ENCODE results near the gene EIF5A2.
"Not testable (repeated sequence)": the region's sequence is repeated elsewhere in the genome, so short reads cannot be mapped to it uniquely, and the experiment has no call there.

Gene EIF5A2

GRCh38 chr3:170909129-170909903 lies 879 bp upstream of the EIF5A2 start:
- H3K4me1 Mint-ChIP-seq (ENCODE audit: low read depth), result peaks cover 30% of the 10 kb centered on the region
- DNase-seq, result no peak
- peak overlapping the region; percentile 26 for H3K27ac Mint-ChIP-seq
- H3K27me3 Mint-ChIP-seq, result no peaks in the 10 kb centered on the region
- no peak overlapping the region for H3K4me3 Mint-ChIP-seq
- H3K9me3 Mint-ChIP-seq, result peaks cover 18% of the 10 kb centered on the region
- H3K36me3 Mint-ChIP-seq (ENCODE audit: low read depth), result peaks cover 12% of the 10 kb centered on the region

GRCh38 chr3:170907637-170908234 lies 701 bp downstream of the EIF5A2 start:
- H3K4me1 Mint-ChIP-seq (ENCODE audit: low read depth), result peaks cover 30% of the 10 kb centered on the region
- peaks cover 19% of the 10 kb centered on the region for H3K36me3 Mint-ChIP-seq (ENCODE audit: low read depth)
- no peak overlapping the region for H3K27ac Mint-ChIP-seq
- no peak for DNase-seq
- H3K9me3 Mint-ChIP-seq, result peaks cover 18% of the 10 kb centered on the region
- no peaks in the 10 kb centered on the region for H3K27me3 Mint-ChIP-seq
- peak overlapping the region; percentile 95 for H3K4me3 Mint-ChIP-seq

- no peaks in the 10 kb centered on the region for H3K27me3 Mint-ChIP-seq
- no peak overlapping the region for H3K4me3 Mint-ChIP-seq
- H3K9me3 Mint-ChIP-seq, result peaks cover 17% of the 10 kb centered on the region
- no peak for DNase-seq
- peaks cover 30% of the 10 kb centered on the region for H3K36me3 Mint-ChIP-seq (ENCODE audit: low read depth)
- H3K4me1 Mint-ChIP-seq (ENCODE audit: low read depth), result peaks cover 30% of the 10 kb centered on the region
- no peak overlapping the region for H3K27ac Mint-ChIP-seq
Observed at GRCh38 chr3:170905862-170906261, 2.6 kb downstream of the EIF5A2 start.

GRCh38 chr3:170903123-170903522 lies 5.3 kb downstream of the EIF5A2 start:
- no peak for DNase-seq
- Mint-ChIP-seq H3K36me3 (ENCODE audit: low read depth) (peaks cover 37% of the 10 kb centered on the region), H3K9me3 (no peaks in the 10 kb centered on the region), H3K27me3 (no peaks in the 10 kb centered on the region), H3K27ac (no peak overlapping the region), H3K4me1 (ENCODE audit: low read depth) (peaks cover 18% of the 10 kb centered on the region), H3K4me3 (no peak overlapping the region)

- peaks cover 57% of the 10 kb centered on the region for H3K36me3 Mint-ChIP-seq (ENCODE audit: low read depth)
- H3K27me3 Mint-ChIP-seq, result no peaks in the 10 kb centered on the region
- no peak for DNase-seq
Observed at GRCh38 chr3:170899455-170899854, 9.0 kb downstream of the EIF5A2 start.

DNA sequence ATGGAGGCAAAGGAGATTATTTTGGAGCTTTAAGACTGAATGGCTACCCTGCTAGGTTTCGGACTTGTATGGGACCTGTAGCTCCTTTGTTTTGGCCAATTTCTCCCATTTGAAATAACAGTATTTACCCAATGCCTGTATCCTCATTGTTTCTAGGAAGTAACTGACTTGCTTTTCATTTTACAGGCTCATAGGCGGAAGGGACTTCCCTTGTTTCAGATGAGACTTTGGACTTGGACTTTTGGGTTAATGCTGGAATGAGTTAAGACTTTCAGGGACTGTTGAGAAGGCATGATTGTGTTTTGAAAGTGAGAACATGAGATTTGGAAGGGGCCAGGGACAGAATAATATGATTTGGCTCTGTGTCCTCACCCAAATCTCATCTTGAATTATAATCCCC lies 10.5 kb downstream of the EIF5A2 start:
- H3K9me3 Mint-ChIP-seq, result no peaks in the 10 kb centered on the region
- H3K27me3 Mint-ChIP-seq, result no peaks in the 10 kb centered on the region
- peaks cover 64% of the 10 kb centered on the region for H3K36me3 Mint-ChIP-seq (ENCODE audit: low read depth)
- H3K27ac Mint-ChIP-seq, result no peak overlapping the region
- DNase-seq, result no peak
- no peaks in the 10 kb centered on the region for H3K4me1 Mint-ChIP-seq (ENCODE audit: low read depth)
- H3K4me3 Mint-ChIP-seq, result no peak overlapping the region

More at GRCh38 chr3:170899455-170899854, 9.0 kb downstream of the EIF5A2 start:
- Mint-ChIP-seq H3K4me1 (ENCODE audit: low read depth) (no peaks in the 10 kb centered on the region), H3K4me3 (no peak overlapping the region), H3K27ac (no peak overlapping the region), H3K9me3 (no peaks in the 10 kb centered on the region)

DNA sequence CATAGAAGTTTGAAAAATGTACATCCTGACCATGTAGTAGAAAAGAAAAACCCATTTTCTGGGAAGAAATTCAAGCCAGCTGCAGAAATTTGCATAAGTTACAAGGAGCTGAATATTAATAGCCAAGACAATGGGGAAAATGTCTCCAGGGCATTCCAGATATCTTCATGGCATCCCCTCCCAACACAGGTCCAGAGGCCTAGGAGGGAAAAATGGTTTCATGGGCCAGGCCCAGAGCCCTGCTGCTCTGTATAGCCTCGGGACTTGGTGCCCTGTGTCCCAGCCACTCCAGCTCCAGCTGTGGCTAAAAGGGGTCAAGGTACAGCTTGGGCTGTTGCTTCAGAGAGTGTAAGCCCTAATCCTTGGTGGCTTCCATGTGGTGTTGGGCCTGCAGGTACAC lies 11.2 kb downstream of the EIF5A2 start:
- not testable (repeated sequence) for DNase-seq; H3K27ac Mint-ChIP-seq; H3K4me1 Mint-ChIP-seq (ENCODE audit: low read depth); H3K9me3 Mint-ChIP-seq; H3K27me3 Mint-ChIP-seq; H3K4me3 Mint-ChIP-seq
- peaks cover 63% of the 10 kb centered on the region for H3K36me3 Mint-ChIP-seq (ENCODE audit: low read depth)

DNA sequence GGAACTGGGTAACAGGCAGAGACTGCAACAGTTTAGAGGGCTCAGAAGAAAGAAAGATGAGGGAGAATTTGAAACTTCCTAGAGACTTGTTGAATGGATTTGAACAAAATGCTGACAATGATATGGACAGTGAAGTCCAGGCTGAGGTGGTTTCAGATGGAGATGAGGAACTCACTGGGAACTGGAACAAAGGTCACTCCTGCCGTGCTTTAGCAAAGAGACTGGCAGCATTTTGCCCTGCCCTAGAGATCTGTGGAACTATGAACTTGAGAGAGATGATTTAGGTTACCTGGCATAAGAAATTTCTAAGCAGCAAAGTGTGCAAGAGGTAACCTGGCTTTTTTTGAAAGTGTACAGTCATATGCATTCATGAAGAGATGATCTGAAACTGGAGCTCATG lies 11.7 kb downstream of the EIF5A2 start:
- no peak for DNase-seq
- Mint-ChIP-seq H3K4me1 (ENCODE audit: low read depth) (no peaks in the 10 kb centered on the region), H3K9me3 (no peaks in the 10 kb centered on the region), H3K27me3 (no peaks in the 10 kb centered on the region), H3K4me3 (no peak overlapping the region), H3K27ac (no peak overlapping the region), H3K36me3 (ENCODE audit: low read depth) (peaks cover 60% of the 10 kb centered on the region)

- H3K4me1 Mint-ChIP-seq (ENCODE audit: low read depth); H3K4me3 Mint-ChIP-seq; H3K27ac Mint-ChIP-seq; DNase-seq; H3K9me3 Mint-ChIP-seq; H3K27me3 Mint-ChIP-seq: not testable (repeated sequence)
- H3K36me3 Mint-ChIP-seq (ENCODE audit: low read depth), result peaks cover 59% of the 10 kb centered on the region
Observed at GRCh38 chr3:170896333-170896732, 12.1 kb downstream of the EIF5A2 start.

DNA sequence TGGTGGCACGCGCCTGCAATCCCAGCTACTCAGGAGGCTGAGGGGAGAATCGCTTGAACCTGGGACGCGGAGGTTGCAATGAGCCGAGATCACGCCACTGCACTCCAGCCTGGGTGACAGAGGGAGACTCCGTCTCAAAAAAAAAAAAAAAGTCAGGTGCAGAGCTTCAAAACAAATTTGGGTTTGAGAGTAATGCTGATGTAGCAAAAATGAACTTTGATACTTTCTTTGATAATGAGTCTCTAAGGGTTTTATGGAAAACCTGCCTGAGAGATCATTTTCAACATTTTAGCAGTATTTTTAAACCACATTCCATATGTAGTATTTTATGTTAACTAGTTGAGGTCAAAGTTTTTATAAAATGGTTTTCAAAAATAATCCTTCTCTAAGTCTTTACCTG lies 14.5 kb downstream of the EIF5A2 start:
- Mint-ChIP-seq H3K36me3 (ENCODE audit: low read depth) (peaks cover 56% of the 10 kb centered on the region), H3K27me3 (no peaks in the 10 kb centered on the region), H3K9me3 (no peaks in the 10 kb centered on the region), H3K4me3 (no peak overlapping the region), H3K27ac (no peak overlapping the region), H3K4me1 (ENCODE audit: low read depth) (no peaks in the 10 kb centered on the region)
- no peak for DNase-seq

DNA sequence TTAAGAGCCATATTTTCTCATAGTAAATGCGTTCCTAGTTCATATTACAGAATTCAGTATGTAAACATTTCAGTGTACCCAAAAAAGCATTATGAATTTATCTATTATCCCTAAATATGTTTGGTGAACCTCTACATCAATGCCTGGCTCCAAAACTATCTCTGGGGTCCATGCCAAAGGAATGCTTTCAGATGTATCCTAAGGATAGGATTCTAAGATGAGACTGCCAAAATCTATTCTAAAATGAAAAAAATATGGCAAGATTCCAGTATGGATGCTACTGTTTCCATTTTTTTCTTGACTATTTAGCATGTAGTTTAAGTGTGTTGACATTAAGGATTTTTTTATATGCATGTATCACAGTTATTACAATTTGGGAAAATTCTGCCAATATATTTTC lies 18.8 kb downstream of the EIF5A2 start:
- Mint-ChIP-seq H3K9me3 (no peaks in the 10 kb centered on the region), H3K4me1 (ENCODE audit: low read depth) (no peaks in the 10 kb centered on the region), H3K36me3 (ENCODE audit: low read depth) (peaks cover 27% of the 10 kb centered on the region), H3K27me3 (no peaks in the 10 kb centered on the region), H3K4me3 (no peak overlapping the region), H3K27ac (no peak overlapping the region)
- DNase-seq, result no peak

- Mint-ChIP-seq H3K9me3 (peaks cover 2% of the 10 kb centered on the region), H3K27me3 (no peaks in the 10 kb centered on the region), H3K4me1 (ENCODE audit: low read depth) (no peaks in the 10 kb centered on the region), H3K36me3 (ENCODE audit: low read depth) (peaks cover 25% of the 10 kb centered on the region), H3K27ac (no peak overlapping the region), H3K4me3 (no peak overlapping the region)
- no peak for DNase-seq
Observed at GRCh38 chr3:170889132-170889531, 19.3 kb downstream of the EIF5A2 start.

DNA sequence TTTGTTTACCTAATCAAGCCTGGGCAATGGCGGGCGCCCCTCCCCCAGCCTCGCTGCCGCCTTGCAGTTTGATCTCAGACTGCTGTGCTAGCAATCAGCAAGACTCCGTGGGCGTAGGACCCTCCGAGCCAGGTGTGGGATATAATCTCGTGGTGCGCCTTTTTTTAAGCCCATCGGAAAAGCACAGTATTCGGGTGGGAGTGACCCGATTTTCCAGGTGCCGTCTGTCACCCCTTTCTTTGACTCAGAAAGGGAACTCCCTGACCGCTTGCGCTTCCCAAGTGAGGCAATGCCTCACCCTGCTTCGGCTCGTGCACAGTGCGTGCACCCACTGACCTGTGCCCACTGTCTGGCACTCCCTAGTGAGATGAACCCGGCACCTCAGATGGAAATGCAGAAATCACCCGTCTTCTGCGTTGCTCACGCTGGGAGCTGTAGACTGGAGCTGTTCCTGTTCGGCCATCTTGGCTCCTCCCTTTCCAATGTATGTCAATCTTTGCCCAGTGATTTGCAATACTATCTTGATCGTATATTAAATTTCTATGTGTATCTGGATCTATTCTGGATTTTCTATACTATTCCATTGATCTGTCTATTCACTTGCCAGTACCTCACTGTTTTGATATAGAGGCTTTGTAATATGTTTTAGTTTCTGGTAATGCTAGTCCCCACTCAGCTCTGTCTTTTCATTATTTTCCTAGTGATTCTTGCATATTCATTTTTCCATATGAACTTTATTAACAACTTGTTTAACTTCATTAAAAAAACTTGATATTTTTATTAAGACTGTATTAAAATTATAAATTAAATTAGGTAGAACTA lies 24.1 kb downstream of the EIF5A2 start:
- not testable (repeated sequence) for H3K4me1 Mint-ChIP-seq (ENCODE audit: low read depth); H3K27me3 Mint-ChIP-seq

DNA sequence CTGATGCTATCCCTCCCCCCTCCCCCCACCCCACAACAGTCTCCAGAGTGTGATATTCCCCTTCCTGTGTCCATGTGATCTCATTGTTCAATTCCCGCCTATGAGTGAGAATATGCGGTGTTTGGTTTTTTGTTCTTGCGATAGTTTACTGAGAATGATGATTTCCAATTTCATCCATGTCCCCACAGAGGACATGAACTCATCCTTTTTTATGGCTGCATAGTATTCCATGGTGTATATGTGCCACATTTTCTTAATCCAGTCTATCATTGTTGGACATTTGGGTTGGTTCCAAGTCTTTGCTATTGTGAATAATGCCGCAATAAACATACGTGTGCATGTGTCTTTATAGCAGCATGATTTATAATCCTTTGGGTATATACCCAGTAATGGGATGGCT lies 29.7 kb downstream of the EIF5A2 start:
- H3K9me3 Mint-ChIP-seq; H3K4me3 Mint-ChIP-seq; H3K27me3 Mint-ChIP-seq; H3K36me3 Mint-ChIP-seq (ENCODE audit: low read depth); H3K4me1 Mint-ChIP-seq (ENCODE audit: low read depth); DNase-seq; H3K27ac Mint-ChIP-seq: not testable (repeated sequence)

More for the DNA sequence above, 24.1 kb downstream of the EIF5A2 start:
- H3K36me3 Mint-ChIP-seq (ENCODE audit: low read depth); H3K27ac Mint-ChIP-seq; H3K9me3 Mint-ChIP-seq; DNase-seq; H3K4me3 Mint-ChIP-seq: not testable (repeated sequence)

DNA sequence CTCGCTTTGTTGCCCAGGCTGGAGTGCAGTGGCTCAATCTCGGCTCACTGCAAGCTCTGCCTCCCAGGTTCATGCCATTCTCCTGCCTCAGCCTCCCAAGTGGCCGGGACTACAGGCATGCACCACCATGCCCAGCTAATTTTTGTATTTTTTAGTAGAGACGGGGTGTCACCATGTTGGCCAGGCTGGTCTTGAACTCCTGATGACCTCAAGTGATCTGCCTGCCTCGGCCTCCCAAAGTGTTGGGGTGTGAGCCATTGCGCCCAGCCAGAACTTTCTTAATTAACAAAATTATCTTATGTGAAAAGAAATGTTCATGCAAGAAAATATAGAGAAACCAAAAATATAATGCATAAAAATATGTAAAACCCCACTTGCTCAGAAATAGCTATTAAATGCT lies 31.1 kb downstream of the EIF5A2 start:
- DNase-seq; H3K36me3 Mint-ChIP-seq (ENCODE audit: low read depth); H3K9me3 Mint-ChIP-seq; H3K27ac Mint-ChIP-seq; H3K4me3 Mint-ChIP-seq; H3K27me3 Mint-ChIP-seq; H3K4me1 Mint-ChIP-seq (ENCODE audit: low read depth): not testable (repeated sequence)
